Dermis microvascular lymphatic vessel endothelial cell (primary cell): Measurements from ENCODE around the gene MGAT5. TPM values are rescaled to one million over a fixed set of nuclear protein-coding genes. Genes with fewer than 3 reads are reported as not detected.

Source experiments
- DNase-seq, 2 donors: peaks; one replicate each; pipeline versions ENCODE4 v3.0.0 to v3.0.0-alpha.2; 2010; ENCODE audit warnings: low read depth in 2 of 2
- total RNA-seq: library from RNA; depleted of rRNA; stranded (reverse); fragments of >200 nt; gene quantifications from 2 replicates; pipeline ENCODE4 v1.2.1, GENCODE V29; 2014

The MGAT5 gene
- total RNA-seq, 1 donor from 2014 or later = 82.4 TPM

- DNase-seq = no peak
Measured at GRCh38 chr2:134231301-134231964, 22.4 kb upstream of the MGAT5 start.

GRCh38 chr2:134231965-134232340 lies 21.9 kb upstream of the MGAT5 start:
- DNase-seq = no peak

- DNase-seq = no peak
Measured at GRCh38 chr2:134232461-134232860, 21.4 kb upstream of the MGAT5 start.

GRCh38 chr2:134232868-134233727 lies 20.8 kb upstream of the MGAT5 start:
- DNase-seq = no peak

- no peak for DNase-seq
Measured at GRCh38 chr2:134233728-134234136, 20.1 kb upstream of the MGAT5 start.

GRCh38 chr2:134234535-134234934 lies 19.3 kb upstream of the MGAT5 start:
- no peak for DNase-seq

GRCh38 chr2:134235510-134236144 lies 18.2 kb upstream of the MGAT5 start:
- DNase-seq = no peak

GRCh38 chr2:134238371-134238770 lies 15.5 kb upstream of the MGAT5 start:
- no peak for DNase-seq

GRCh38 chr2:134240061-134240460 lies 13.8 kb upstream of the MGAT5 start:
- no peak for DNase-seq

- no peak for DNase-seq
Measured at GRCh38 chr2:134241911-134242310, 12.0 kb upstream of the MGAT5 start.

GRCh38 chr2:134243244-134243643 lies 10.6 kb upstream of the MGAT5 start:
- DNase-seq = no peak

GRCh38 chr2:134244086-134244485 lies 9.8 kb upstream of the MGAT5 start:
- no peak for DNase-seq

GRCh38 chr2:134244587-134244986 lies 9.3 kb upstream of the MGAT5 start:
- DNase-seq = no peak

GRCh38 chr2:134245340-134245984 lies 8.4 kb upstream of the MGAT5 start:
- peak; percentile 48 to 75 for DNase-seq

- DNase-seq = no peak
Measured at GRCh38 chr2:134246154-134246874, 7.6 kb upstream of the MGAT5 start.

- DNase-seq = no peak
Measured at GRCh38 chr2:134247679-134248078, 6.2 kb upstream of the MGAT5 start.

GRCh38 chr2:134248913-134249312 lies 5.0 kb upstream of the MGAT5 start:
- DNase-seq = no peak

GRCh38 chr2:134249755-134250154 lies 4.1 kb upstream of the MGAT5 start:
- DNase-seq = no peak

GRCh38 chr2:134250840-134251461 lies 2.9 kb upstream of the MGAT5 start:
- DNase-seq = peak in 1 of 2 donors; percentile 34

- no peak for DNase-seq
Measured at GRCh38 chr2:134252092-134252750, 1.7 kb upstream of the MGAT5 start.
